GM21723 (cell line): Measurements from ENCODE around the gene CDH4.

Experiments
- ATAC-seq: cut with Tn5 transposase; IDR thresholded peaks from one replicate; pipeline ENCODE4 v1.9.1; 2021; ENCODE audit warnings: mild to moderate bottlenecking, moderate library complexity; ENCODE audit not compliant: unreplicated experiment

CDH4 gene

GRCh38 chr20:61354001-61354390 is 101.9 kb downstream of the CDH4 start:
- no peak for ATAC-seq

GRCh38 chr20:61354501-61354900 is 102.4 kb downstream of the CDH4 start:
- no peak for ATAC-seq

GRCh38 chr20:61354901-61355495 is 102.9 kb downstream of the CDH4 start:
- no peak for ATAC-seq

- no peak for ATAC-seq
These were observed 103.5 kb downstream of the CDH4 start for GRCh38 chr20:61355585-61355984.

GRCh38 chr20:61356196-61356595 is 104.1 kb downstream of the CDH4 start:
- no peak for ATAC-seq

GRCh38 chr20:61357119-61357518 is 105.1 kb downstream of the CDH4 start:
- ATAC-seq, result no peak

GRCh38 chr20:61359254-61359653 is 107.2 kb downstream of the CDH4 start:
- no peak for ATAC-seq

GRCh38 chr20:61360296-61360695 is 108.2 kb downstream of the CDH4 start:
- ATAC-seq, result no peak

- ATAC-seq, result no peak
These were observed 108.9 kb downstream of the CDH4 start for GRCh38 chr20:61360940-61361339.

- ATAC-seq, result no peak
These were observed 109.4 kb downstream of the CDH4 start for GRCh38 chr20:61361501-61361900.

- ATAC-seq, result no peak
These were observed 112.1 kb downstream of the CDH4 start for GRCh38 chr20:61364147-61364546.

GRCh38 chr20:61366914-61367313 is 114.9 kb downstream of the CDH4 start:
- no peak for ATAC-seq

GRCh38 chr20:61369731-61370520 is 117.9 kb downstream of the CDH4 start:
- ATAC-seq, result no peak

GRCh38 chr20:61370841-61371303 is 118.8 kb downstream of the CDH4 start:
- no peak for ATAC-seq

- no peak for ATAC-seq
These were observed 119.6 kb downstream of the CDH4 start for GRCh38 chr20:61371501-61372136.

- no peak for ATAC-seq
These were observed 120.3 kb downstream of the CDH4 start for GRCh38 chr20:61372137-61373054.

- no peak for ATAC-seq
These were observed 121.0 kb downstream of the CDH4 start for GRCh38 chr20:61373055-61373399.

- ATAC-seq, result no peak
These were observed 122.0 kb downstream of the CDH4 start for GRCh38 chr20:61373956-61374545.

- no peak for ATAC-seq
These were observed 124.6 kb downstream of the CDH4 start for GRCh38 chr20:61376541-61377240.
